Stomach smooth muscle (tissue), 2 donors: Measurements from ENCODE around the gene EGLN2.

Source experiments
- H3K27ac ChIP-seq: one replicate; pipeline ENCODE4 v1.7.0; 2013; ENCODE audit warnings: mild to moderate bottlenecking, low read length, inconsistent platforms
- H3K27me3 ChIP-seq, 2 donors: one replicate each; pipeline ENCODE4 v1.7.0; 2013; ENCODE audit warnings: low read length in 2 of 2; ENCODE audit not compliant: insufficient read depth in 2 of 2, control insufficient read depth in 1 of 2
- H3K36me3 ChIP-seq, 2 donors: one replicate each; pipeline ENCODE4 v1.7.0; 2013; ENCODE audit warnings: low read length in 2 of 2; ENCODE audit not compliant: control insufficient read depth in 2 of 2, insufficient read depth in 2 of 2
- H3K4me1 ChIP-seq: one replicate; pipeline ENCODE4 v1.7.0; 2013; ENCODE audit warnings: low read length; ENCODE audit not compliant: control insufficient read depth, insufficient read depth
- H3K4me3 ChIP-seq, 2 donors: one replicate each; pipeline ENCODE4 v1.7.0; 2013; ENCODE audit warnings: low read length in 2 of 2
- H3K9ac ChIP-seq, 2 donors: one replicate each; pipeline ENCODE4 v1.7.0; 2013; ENCODE audit warnings: low read length in 2 of 2, mild to moderate bottlenecking in 1 of 2
- H3K9me3 ChIP-seq, 2 donors: one replicate each; pipeline ENCODE4 v1.7.0; 2013; ENCODE audit warnings: low read length in 2 of 2; ENCODE audit not compliant: control insufficient read depth in 2 of 2
- donor health status: healthy.
- donor health status: Pancreatic carcinoma.

Gene EGLN2

DNA sequence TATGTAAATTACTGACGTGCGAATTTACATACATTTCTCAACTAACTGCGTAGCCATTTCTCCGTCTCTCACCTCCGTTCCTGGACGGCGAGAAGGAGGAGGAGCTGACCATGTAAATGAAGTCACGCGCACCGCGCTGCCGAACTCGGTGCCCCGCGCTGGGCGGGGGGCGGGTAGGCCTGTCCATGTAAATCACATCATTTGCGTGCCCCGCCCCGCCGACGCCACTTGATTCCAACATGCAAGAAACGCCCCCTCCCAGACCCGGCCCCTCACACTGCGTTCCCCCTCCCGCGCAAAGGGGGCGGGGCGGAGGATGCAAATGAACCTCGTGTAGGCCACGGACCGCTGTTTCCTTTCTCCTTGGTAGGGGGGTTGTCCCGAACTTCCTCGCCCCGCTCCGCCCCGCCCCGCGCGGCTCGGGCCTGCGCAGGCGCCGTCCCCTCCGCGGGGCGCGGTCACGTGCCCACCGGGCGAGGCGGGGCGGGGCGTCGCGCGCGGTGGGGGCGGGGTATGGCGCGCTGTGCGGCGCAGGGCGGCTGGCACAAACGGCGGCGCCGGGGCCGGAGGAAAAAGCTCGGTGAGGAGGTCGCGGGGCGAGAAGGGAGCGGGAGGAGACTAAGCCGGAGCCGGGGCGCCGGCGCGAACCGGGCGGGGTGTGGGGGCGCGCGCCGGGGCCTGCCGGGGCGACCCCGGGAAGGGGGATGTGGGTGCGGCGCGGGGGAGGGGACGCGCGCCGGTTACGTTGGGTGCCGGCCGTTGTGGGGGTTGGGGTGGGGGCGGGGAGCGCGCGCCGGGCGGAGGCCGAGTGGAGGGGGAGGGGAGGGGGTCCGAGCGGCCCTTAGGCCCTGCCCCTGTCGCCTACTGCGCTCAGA, at the start of gene EGLN2:
TSS of gene EGLN2 (plus strand) at position 509 of the 875 bp plus-strand sequence. CDS start 1,382 bp downstream, outside the sequence.
- H3K9me3 ChIP-seq = no peaks in the 10 kb centered on the region
- no peaks in the 10 kb centered on the region for H3K27me3 ChIP-seq
- peak within 1 kb of the TSS; percentile 92 for H3K27ac ChIP-seq
- peak within 1 kb of the TSS; percentile 79 to 87 for H3K9ac ChIP-seq
- peak within 1 kb of the TSS; percentile 80 to 85 for H3K4me3 ChIP-seq
- H3K36me3 ChIP-seq = peaks cover 0 to 10% of the 10 kb centered on the region in 2 donors
- peaks cover 50% of the 10 kb centered on the region for H3K4me1 ChIP-seq

DNA sequence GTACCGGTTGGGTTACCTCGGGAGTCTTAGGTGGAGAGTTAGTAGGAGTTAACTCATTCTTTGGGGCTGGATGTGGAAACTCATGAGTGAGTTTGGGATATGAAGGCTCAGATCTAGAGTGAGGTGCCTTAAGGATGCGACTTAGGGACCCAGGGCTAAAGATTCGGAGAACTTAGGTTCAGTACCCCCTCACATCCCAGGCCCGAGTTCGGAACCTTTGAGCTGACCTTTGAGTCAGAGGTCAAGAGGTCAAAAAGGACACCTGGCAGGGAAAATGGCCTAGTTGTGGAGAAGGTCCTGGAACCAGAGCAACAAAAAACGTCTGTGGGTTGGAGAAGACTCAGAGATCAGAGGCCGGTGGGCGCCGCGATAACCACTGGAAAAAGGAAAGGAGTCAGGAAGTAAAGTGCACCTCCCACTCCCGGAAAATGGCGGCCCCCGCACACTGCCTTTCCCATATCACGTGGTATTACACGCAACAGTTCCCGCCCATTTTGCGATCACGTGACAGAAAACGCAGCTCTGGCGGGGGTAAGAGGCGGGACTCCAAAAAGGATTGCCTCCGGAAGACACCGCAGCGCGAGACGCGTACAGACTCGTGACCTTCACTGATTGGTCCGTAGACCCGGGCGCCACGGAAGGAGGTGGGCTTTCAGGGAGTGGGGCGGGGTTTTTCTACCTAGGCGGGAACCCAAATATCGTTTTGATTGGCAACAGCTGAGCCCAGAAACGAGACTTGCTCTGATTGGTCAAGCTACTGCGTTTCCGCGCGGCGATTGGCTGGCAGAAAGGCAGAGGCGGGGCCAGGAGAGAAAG, 48.7 kb upstream of the EGLN2 start, which contains the start of gene ACTMAP:
TSS of gene ACTMAP (minus strand) at position 420 of the 816 bp plus-strand sequence. CDS start 674 bp downstream, outside the sequence.
- Histone ChIP-seq H3K9me3 (no peaks in the 10 kb centered on the region), H3K27ac (peak within 1 kb of the TSS; percentile 88), H3K4me3 (peak within 1 kb of the TSS; percentile 86 to 93), H3K4me1 (peaks cover 34% of the 10 kb centered on the region), H3K36me3 (peaks cover 0 to under 1% of the 10 kb centered on the region in 2 donors), H3K9ac (peak within 1 kb of the TSS; percentile 89 to 96), H3K27me3 (no peaks in the 10 kb centered on the region)

DNA sequence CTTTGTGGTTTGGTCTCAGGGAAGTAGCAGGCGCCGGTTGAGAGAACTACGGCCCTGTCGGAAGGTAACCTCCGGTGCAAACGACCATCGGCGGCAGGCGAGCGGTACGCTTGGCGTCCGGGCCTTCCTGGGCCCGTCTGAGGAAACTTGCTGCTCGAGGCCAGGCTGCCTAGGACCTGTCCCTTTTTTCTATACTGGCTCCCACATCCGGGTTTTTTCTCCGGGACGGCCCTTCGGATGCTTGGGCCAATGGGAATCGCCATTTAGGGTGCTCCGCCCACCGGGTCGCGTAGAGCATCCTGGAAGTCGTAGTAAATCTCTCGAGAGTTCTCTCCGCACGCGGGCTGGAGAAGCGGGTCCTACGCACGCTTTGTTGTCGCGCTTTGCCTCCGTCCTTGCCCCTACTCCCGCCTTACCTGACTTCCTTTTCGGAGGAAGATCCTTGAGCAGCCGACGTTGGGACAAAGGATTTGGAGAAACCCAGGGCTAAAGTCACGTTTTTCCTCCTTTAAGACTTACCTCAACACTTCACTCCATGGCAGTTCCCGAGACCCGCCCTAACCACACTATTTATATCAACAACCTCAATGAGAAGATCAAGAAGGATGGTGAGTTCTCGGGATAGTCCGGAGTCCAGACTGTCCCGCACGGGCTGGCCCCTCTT, 48.0 kb upstream of the EGLN2 start, which contains the start of gene SNRPA:
TSS of gene SNRPA (plus strand) at position 330 of the 664 bp plus-strand sequence. CDS start at position 536, 206 bp downstream.
- Histone ChIP-seq H3K9ac (peak within 1 kb of the TSS; percentile 89 to 96), H3K27ac (peak within 1 kb of the TSS; percentile 88), H3K4me3 (peak within 1 kb of the TSS; percentile 86 to 93), H3K27me3 (no peaks in the 10 kb centered on the region), H3K36me3 (peaks cover 0 to 7% of the 10 kb centered on the region in 2 donors), H3K9me3 (no peaks in the 10 kb centered on the region), H3K4me1 (peaks cover 41% of the 10 kb centered on the region)

DNA sequence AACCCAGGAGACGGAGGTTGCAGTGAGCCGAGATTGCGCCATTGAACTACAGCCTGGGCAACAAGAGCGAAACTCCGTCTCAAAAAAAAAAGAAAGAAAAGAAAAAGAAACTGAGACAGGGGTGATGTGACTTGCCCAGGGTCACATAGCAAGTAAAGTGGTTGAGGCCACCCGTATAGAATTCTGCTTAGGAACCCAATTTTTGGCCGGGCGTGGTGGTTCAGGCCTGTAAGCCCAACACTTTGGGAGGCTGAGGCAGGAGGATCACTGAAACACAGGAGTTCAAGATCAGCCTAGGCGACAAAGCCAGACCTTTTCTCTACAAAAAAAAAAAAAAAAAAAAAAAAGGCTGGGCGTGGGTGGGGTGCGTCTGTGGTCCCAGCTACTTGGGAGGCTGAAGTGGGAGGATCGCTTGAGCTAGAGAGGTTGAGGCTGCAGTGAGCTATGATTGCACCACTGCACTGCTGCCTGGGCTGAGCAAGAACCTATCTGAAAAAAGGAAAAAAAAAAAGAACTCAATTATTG, 46.7 kb upstream of the EGLN2 start:
- Histone ChIP-seq H3K4me1 (peaks cover 43% of the 10 kb centered on the region), H3K4me3 (peak overlapping the region; percentile 86 to 93), H3K27ac (no peak overlapping the region), H3K36me3 (peaks cover 12 to 14% of the 10 kb centered on the region in 2 donors), H3K9me3 (no peaks in the 10 kb centered on the region), H3K27me3 (no peaks in the 10 kb centered on the region), H3K9ac (no peak overlapping the region)

DNA sequence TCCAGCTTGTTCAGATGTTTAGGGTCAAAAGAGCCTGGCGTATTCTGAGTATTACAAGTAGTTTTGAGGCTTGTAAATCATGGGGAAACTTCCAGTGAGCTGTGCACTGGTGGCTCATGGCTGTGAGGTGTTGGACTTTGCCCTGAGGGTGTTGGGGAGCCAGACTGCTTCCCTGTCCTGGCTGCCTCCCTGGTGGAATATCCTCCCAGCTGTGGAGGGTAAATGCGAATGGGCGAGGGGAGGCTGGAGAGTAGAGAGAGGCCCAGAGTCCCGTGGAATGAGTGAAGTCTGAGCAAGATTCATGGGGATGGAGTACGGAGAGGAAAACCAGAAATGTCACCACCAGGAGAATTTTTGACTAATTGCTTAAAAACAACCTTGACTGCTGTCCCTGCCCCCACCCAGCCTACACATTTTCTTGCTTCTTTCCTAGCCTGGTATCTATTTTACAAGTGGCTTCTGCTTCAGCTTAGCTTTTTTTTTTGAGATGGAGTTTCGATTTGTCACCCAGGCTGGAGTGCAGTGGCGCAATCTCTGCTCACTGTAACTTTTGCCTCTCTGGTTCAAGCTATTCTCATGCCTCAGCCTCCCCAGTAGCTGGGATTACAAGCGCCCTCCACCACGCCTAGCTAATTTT, 44.3 kb upstream of the EGLN2 start:
- peaks cover 27 to 28% of the 10 kb centered on the region in 2 donors for H3K36me3 ChIP-seq
- H3K27me3 ChIP-seq = no peaks in the 10 kb centered on the region
- no peaks in the 10 kb centered on the region for H3K9me3 ChIP-seq
- H3K4me1 ChIP-seq = peaks cover 36% of the 10 kb centered on the region
- no peak overlapping the region for H3K4me3 ChIP-seq
- no peak overlapping the region for H3K9ac ChIP-seq
- H3K27ac ChIP-seq = no peak overlapping the region

DNA sequence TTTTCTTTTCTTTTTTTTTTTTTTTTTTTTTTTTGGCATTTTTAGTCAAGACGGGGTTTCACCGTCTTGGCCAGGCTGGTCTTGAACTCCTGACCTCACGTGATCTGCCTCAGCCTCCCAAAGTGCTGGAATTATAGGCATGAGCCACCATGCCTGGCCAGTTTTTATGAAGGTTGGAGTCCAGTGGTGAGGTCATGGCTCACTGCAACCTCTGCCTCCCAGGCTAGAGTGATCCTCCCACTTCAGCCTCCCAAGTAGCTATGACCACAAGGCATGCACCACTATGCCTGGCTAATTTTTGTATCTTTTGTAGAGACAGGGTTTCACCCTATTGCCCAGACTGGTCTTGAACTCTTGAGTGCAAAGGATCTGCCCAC, 43.8 kb upstream of the EGLN2 start:
- Histone ChIP-seq H3K36me3 (peaks cover 31 to 32% of the 10 kb centered on the region in 2 donors), H3K9ac (no peak overlapping the region), H3K27me3 (no peaks in the 10 kb centered on the region), H3K27ac (no peak overlapping the region), H3K4me1 (peaks cover 31% of the 10 kb centered on the region), H3K9me3 (no peaks in the 10 kb centered on the region), H3K4me3 (no peak overlapping the region)

DNA sequence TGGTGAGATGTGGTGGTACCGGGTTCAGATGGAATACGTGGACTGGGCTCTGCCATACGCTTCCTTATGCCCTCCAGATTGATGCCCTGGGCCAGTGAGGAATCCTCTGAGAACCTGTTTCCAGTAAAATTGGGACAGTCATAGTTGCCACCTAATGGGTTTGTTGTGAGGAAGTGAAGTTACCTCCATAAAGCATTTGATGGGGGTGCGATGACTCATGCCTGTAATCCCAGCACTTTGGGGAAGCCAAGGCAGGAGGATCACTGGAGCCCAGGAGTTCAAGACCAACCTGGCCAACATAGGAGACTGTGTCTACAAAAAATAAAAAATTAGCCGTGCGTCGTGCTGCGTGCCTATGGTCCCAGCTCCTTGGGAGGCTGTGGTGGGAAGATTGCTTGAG, 43.2 kb upstream of the EGLN2 start:
- Histone ChIP-seq H3K27ac (no peak overlapping the region), H3K9me3 (no peaks in the 10 kb centered on the region), H3K36me3 (peaks cover 36 to 37% of the 10 kb centered on the region in 2 donors), H3K4me1 (peaks cover 31% of the 10 kb centered on the region), H3K27me3 (no peaks in the 10 kb centered on the region), H3K4me3 (no peak overlapping the region), H3K9ac (no peak overlapping the region)

DNA sequence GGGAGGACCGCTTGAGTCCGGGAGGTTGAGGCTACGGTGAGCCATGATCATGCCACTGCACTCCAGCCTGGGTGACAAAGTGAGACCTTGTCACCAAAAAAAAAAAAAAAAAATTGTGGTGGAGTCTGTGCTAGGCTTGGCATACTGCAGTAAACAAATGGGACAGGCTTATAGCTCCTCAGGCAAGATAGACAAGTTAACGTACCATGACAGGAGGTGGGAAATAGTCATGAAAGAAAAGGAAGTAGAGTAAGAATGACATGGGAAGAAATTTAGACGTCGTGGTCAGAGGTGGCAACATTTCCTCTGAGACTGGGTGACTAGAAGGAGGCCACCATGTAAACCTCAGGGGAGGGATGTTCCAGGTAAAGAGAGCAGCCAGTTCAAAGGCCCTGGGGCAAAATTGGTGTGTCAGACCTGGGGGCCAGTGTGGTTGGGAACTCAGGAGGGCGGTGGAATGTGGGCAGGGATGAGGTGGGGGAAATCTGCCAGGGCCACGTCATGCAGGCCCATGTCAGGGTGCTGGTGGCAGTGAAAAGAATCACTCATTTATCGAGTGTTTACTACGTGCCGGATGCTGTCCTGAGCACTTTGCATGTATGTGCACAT, 42.4 kb upstream of the EGLN2 start:
- Histone ChIP-seq H3K9me3 (no peaks in the 10 kb centered on the region), H3K9ac (no peak overlapping the region), H3K4me3 (no peak overlapping the region), H3K4me1 (peaks cover 29% of the 10 kb centered on the region), H3K36me3 (peaks cover 41% of the 10 kb centered on the region in 2 donors), H3K27me3 (no peaks in the 10 kb centered on the region), H3K27ac (no peak overlapping the region)

DNA sequence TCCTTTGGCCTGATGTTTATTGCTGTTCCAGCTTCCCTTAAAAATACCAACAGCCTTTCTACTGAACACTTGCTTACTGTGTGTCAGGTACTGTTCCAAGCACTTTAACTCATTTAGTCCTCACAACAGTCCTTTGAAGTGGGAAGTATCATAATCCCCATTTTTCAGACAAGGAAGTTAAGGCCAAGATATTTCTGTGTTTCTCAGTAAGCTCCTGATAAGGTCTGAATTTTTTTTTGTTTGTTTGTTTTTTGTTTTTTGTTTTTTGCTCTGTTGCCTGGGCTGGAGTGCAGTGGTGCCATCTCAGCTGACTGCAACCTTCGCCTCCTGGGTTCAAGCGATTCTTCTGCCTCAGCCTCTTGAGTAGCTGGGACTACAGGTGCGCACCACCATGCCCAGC, 40.5 kb upstream of the EGLN2 start:
- Histone ChIP-seq H3K4me3 (no peak overlapping the region), H3K9ac (no peak overlapping the region), H3K27me3 (no peaks in the 10 kb centered on the region), H3K36me3 (peaks cover 58 to 59% of the 10 kb centered on the region in 2 donors), H3K27ac (no peak overlapping the region), H3K9me3 (no peaks in the 10 kb centered on the region), H3K4me1 (peaks cover 19% of the 10 kb centered on the region)
